ENCODE data around the gene PSME3IP1.
"Not testable (repeated sequence)": the region's sequence is repeated elsewhere in the genome, so short reads cannot be mapped to it uniquely, and the experiment has no call there.

PSME3IP1 gene

GRCh38 chr16:57200926-57201325 lies 15.1 kb upstream of the PSME3IP1 start:
- DNase-seq; intact Hi-C loops (cut with DNase I): not testable (repeated sequence)

GRCh38 chr16:57200321-57200720 lies 14.5 kb upstream of the PSME3IP1 start:
- intact Hi-C loops (cut with DNase I), result not testable (repeated sequence)
- DNase-seq, result peak in 1 of 10 donors; percentile 69

- intact Hi-C loops (cut with DNase I), result no loop called here
- no peak for DNase-seq
These were observed 10.9 kb upstream of the PSME3IP1 start for GRCh38 chr16:57196753-57197152.

GRCh38 chr16:57196286-57196685 lies 10.4 kb upstream of the PSME3IP1 start:
- no peak for DNase-seq
- intact Hi-C loops (cut with DNase I), result no loop called here

- no peak for DNase-seq
- intact Hi-C loops (cut with DNase I), result no loop called here
These were observed 8.7 kb upstream of the PSME3IP1 start for GRCh38 chr16:57194512-57194911.

- intact Hi-C loops (cut with DNase I), result no loop called here
- DNase-seq, result no peak
These were observed 7.1 kb upstream of the PSME3IP1 start for GRCh38 chr16:57192720-57193486.

GRCh38 chr16:57192146-57192545 lies 6.3 kb upstream of the PSME3IP1 start:
- no peak for DNase-seq
- intact Hi-C loops (cut with DNase I), result no loop called here

GRCh38 chr16:57191056-57191571 lies 5.3 kb upstream of the PSME3IP1 start:
- DNase-seq, result no peak
- intact Hi-C loops (cut with DNase I), result no loop called here

- intact Hi-C loops (cut with DNase I), result no loop called here
- no peak for DNase-seq
These were observed 4.3 kb upstream of the PSME3IP1 start for GRCh38 chr16:57190136-57190535.

- DNase-seq, result not testable (repeated sequence)
- intact Hi-C loops (cut with DNase I), result loop anchor here (5.0 kb wide), 2 partner anchors 97 to 108 kb away; partner anchors contain the start of gene CPNE2
These were observed 3.7 kb upstream of the PSME3IP1 start for GRCh38 chr16:57189527-57189926.

GRCh38 chr16:57188711-57189002 lies 2.8 kb upstream of the PSME3IP1 start:
- no peak for DNase-seq
- intact Hi-C loops (cut with DNase I), result loop anchor here (5.0 kb wide), 2 partner anchors 96 to 109 kb away; partner anchors contain the start of gene CPNE2

GRCh38 chr16:57187902-57188710 lies 2.3 kb upstream of the PSME3IP1 start:
- not testable (repeated sequence) for DNase-seq
- intact Hi-C loops (cut with DNase I), result loop anchor here (2.0 to 5.0 kb wide), 3 partner anchors 57 to 109 kb away; partner anchors contain the start of genes ARL2BP and CPNE2

- no peak for DNase-seq
- intact Hi-C loops (cut with DNase I), result loop anchor here (2.0 to 5.0 kb wide), 3 partner anchors 58 to 110 kb away; partner anchors contain the start of genes ARL2BP and CPNE2
These were observed 1.3 kb upstream of the PSME3IP1 start for GRCh38 chr16:57186872-57187854.

GRCh38 chr16:57185446-57185944 lies 344 bp downstream of the PSME3IP1 start:
- DNase-seq, result peak in 7 of 10 donors; percentile 25 to 81 (median 40)
- intact Hi-C loops (cut with DNase I), result loop anchor here (5.0 kb wide), 2 partner anchors 93 to 112 kb away; partner anchors contain the start of gene CPNE2

GRCh38 chr16:57184887-57185445 lies 873 bp downstream of the PSME3IP1 start:
- intact Hi-C loops (cut with DNase I), result loop anchor here (5.0 kb wide), 2 partner anchors 93 to 112 kb away; partner anchors contain the start of gene CPNE2

GRCh38 chr16:57184113-57184512 lies 1.7 kb downstream of the PSME3IP1 start:
- no peak for DNase-seq
- intact Hi-C loops (cut with DNase I), result no loop called here

More at GRCh38 chr16:57184887-57185445, 873 bp downstream of the PSME3IP1 start:
- no peak for DNase-seq

GRCh38 chr16:57179215-57179828 lies 6.5 kb downstream of the PSME3IP1 start:
- intact Hi-C loops (cut with DNase I), result no loop called here
- no peak for DNase-seq

- intact Hi-C loops (cut with DNase I), result no loop called here
- DNase-seq, result no peak
These were observed 7.0 kb downstream of the PSME3IP1 start for GRCh38 chr16:57178793-57179212.

- no peak for DNase-seq
- intact Hi-C loops (cut with DNase I), result no loop called here
These were observed 7.6 kb downstream of the PSME3IP1 start for GRCh38 chr16:57178196-57178595.

Data from posterior cingulate gyrus (tissue), 11 donors.